HEK293 (cell line): ENCODE measurements around the gene PTPRN2.

Experiments used
- CTCF ChIA-PET: fragments of 350-600 bp; formaldehyde crosslinking; extraction: SDS; loops from one replicate; lab custom pipeline; 2021; ENCODE audit warnings: antibody characterized with exemption; lab: Yijun Ruan, JAX
- POLR2A ChIA-PET: fragments of 300-600 bp; formaldehyde crosslinking; extraction: SDS; loops from one replicate; lab custom pipeline; 2020; ENCODE audit warnings: antibody characterized with exemption, inconsistent platforms; lab: Yijun Ruan, JAX
- H3K27ac ChIP-seq: fragments of 200-500 bp; sonication (Bioruptor generic); 2 replicates; pipeline ENCODE4 v1.5.1; 2014; ENCODE audit warnings: low read depth, low read length, control low read depth, inconsistent platforms; ENCODE audit errors: extremely low read depth
- H3K36me3 ChIP-seq, 2 experiments: fragments of 200-500 bp in 1 of 2; sonication (Bioruptor generic) in 1 of 2; 1 replicate in 1 of 2; 2 replicates in 1 of 2; pipeline ENCODE4 v1.5.1; 2014 to 2017; ENCODE audit warnings: inconsistent platforms in 2 of 2, low read length in 2 of 2; ENCODE audit not compliant: control insufficient read depth in 2 of 2, insufficient read depth in 1 of 2
- H3K4me1 ChIP-seq: fragments of 200-500 bp; sonication (Bioruptor generic); 2 replicates; pipeline ENCODE4 v1.5.1; 2014; ENCODE audit warnings: mild to moderate bottlenecking, low read length, inconsistent platforms; ENCODE audit not compliant: control insufficient read depth, insufficient read depth
- H3K4me3 ChIP-seq: 2 replicates; pipeline ENCODE4 v1.5.1; 2011; ENCODE audit warnings: low read depth, mild to moderate bottlenecking, control low read depth, low read length, moderate library complexity
- H3K9me3 ChIP-seq: fragments of 200-500 bp; sonication (Bioruptor generic); 2 replicates; pipeline ENCODE4 v1.5.1; 2014; ENCODE audit warnings: low read depth, low read length, inconsistent platforms; ENCODE audit not compliant: control insufficient read depth, insufficient read depth
- KLF7 ChIP-seq: fragments of 450-650 bp; formaldehyde crosslinking; IDR thresholded peaks from 2 replicates; pipeline ENCODE4 v1.5.1; 2016; ENCODE audit warnings: missing biosample characterization, missing genetic modification characterization, borderline replicate concordance
- MZF1 ChIP-seq: fragments of 450-650 bp; formaldehyde crosslinking; IDR thresholded peaks from 2 replicates; pipeline ENCODE4 v1.5.1; 2017; ENCODE audit warnings: missing biosample characterization, missing genetic modification characterization, borderline replicate concordance
- REST ChIP-seq: fragments of 450-650 bp; formaldehyde crosslinking; IDR thresholded peaks from 2 replicates; pipeline ENCODE4 v1.5.1; 2016; ENCODE audit warnings: missing biosample characterization, missing genetic modification characterization
- SCRT1 ChIP-seq: fragments of 450-650 bp; formaldehyde crosslinking; IDR thresholded peaks from 2 replicates; pipeline ENCODE4 v1.5.1; 2016; ENCODE audit warnings: missing biosample characterization, missing genetic modification characterization, borderline replicate concordance
- TRIM28 ChIP-seq: IDR thresholded peaks from 2 replicates; pipeline ENCODE4 v1.6.1; 2011; ENCODE audit warnings: low read length, control low read depth, borderline replicate concordance
- YY1 ChIP-seq: fragments of 450-650 bp; formaldehyde crosslinking; IDR thresholded peaks from 2 replicates; pipeline ENCODE4 v1.5.1; 2018; ENCODE audit warnings: missing biosample characterization, missing genetic modification characterization
- ZFHX2 ChIP-seq: fragments of 450-650 bp; formaldehyde crosslinking; conservative IDR thresholded peaks from 2 replicates; pipeline ENCODE4 v1.5.1; 2016; ENCODE audit warnings: missing biosample characterization, missing genetic modification characterization
- ZFP37 ChIP-seq: fragments of 450-650 bp; formaldehyde crosslinking; IDR thresholded peaks from 2 replicates; pipeline ENCODE4 v1.5.1; 2016; ENCODE audit warnings: missing biosample characterization, missing genetic modification characterization
- ZNF175 ChIP-seq: fragments of 450-650 bp; formaldehyde crosslinking; IDR thresholded peaks from 2 replicates; pipeline ENCODE4 v1.5.1; 2016; ENCODE audit warnings: missing biosample characterization, missing genetic modification characterization
- ZNF302 ChIP-seq: fragments of 450-650 bp; formaldehyde crosslinking; IDR thresholded peaks from 2 replicates; pipeline ENCODE4 v1.5.1; 2016; ENCODE audit warnings: missing biosample characterization, missing genetic modification characterization, low read depth
- ZNF341 ChIP-seq: fragments of 450-650 bp; formaldehyde crosslinking; IDR thresholded peaks from 2 replicates; pipeline ENCODE4; 2016; ENCODE audit warnings: low read depth, missing biosample characterization, missing genetic modification characterization
- ZNF354C ChIP-seq: fragments of 450-650 bp; formaldehyde crosslinking; IDR thresholded peaks from 2 replicates; pipeline ENCODE4 v1.5.1; 2016; ENCODE audit warnings: missing biosample characterization, missing genetic modification characterization, low read depth, borderline replicate concordance
- ZNF37A ChIP-seq: fragments of 450-650 bp; IDR thresholded peaks from 2 replicates; pipeline ENCODE4 v1.5.1; 2018; ENCODE audit warnings: missing biosample characterization, missing genetic modification characterization
- ZNF544 ChIP-seq: fragments of 450-650 bp; formaldehyde crosslinking; IDR thresholded peaks from 2 replicates; pipeline ENCODE4 v1.5.0; 2017; ENCODE audit warnings: missing biosample characterization, missing genetic modification characterization
- ZNF548 ChIP-seq: fragments of 450-650 bp; formaldehyde crosslinking; IDR thresholded peaks from 2 replicates; pipeline ENCODE4 v1.5.1; 2016; ENCODE audit warnings: missing biosample characterization, missing genetic modification characterization
- ZNF621 ChIP-seq: fragments of 450-650 bp; formaldehyde crosslinking; IDR thresholded peaks from 2 replicates; pipeline ENCODE4 v1.5.1; 2017; ENCODE audit warnings: missing biosample characterization, missing genetic modification characterization
- ZNF624 ChIP-seq: fragments of 450-650 bp; formaldehyde crosslinking; IDR thresholded peaks from 2 replicates; pipeline ENCODE4 v1.5.1; 2017; ENCODE audit warnings: missing biosample characterization, missing genetic modification characterization
- ZNF837 ChIP-seq: fragments of 450-650 bp; formaldehyde crosslinking; IDR thresholded peaks from 2 replicates; pipeline ENCODE4 v1.5.1; 2016; ENCODE audit warnings: missing biosample characterization, missing genetic modification characterization
- ZSCAN16 ChIP-seq: fragments of 450-650 bp; formaldehyde crosslinking; IDR thresholded peaks from 2 replicates; pipeline ENCODE4 v1.5.1; 2016; ENCODE audit warnings: missing biosample characterization, missing genetic modification characterization
- TF ChIP-seq, protein P1 (sequence below): fragments of 450-650 bp; formaldehyde crosslinking; conservative IDR thresholded peaks from 2 replicates; pipeline ENCODE4 v1.5.1; 2016; ENCODE audit warnings: low read depth, missing biosample characterization, missing genetic modification characterization
- TF ChIP-seq, protein P2 (sequence below): fragments of 450-650 bp; formaldehyde crosslinking; IDR thresholded peaks from 2 replicates; pipeline ENCODE4 v1.5.1; 2016; ENCODE audit warnings: missing biosample characterization, missing genetic modification characterization

The PTPRN2 gene

DNA sequence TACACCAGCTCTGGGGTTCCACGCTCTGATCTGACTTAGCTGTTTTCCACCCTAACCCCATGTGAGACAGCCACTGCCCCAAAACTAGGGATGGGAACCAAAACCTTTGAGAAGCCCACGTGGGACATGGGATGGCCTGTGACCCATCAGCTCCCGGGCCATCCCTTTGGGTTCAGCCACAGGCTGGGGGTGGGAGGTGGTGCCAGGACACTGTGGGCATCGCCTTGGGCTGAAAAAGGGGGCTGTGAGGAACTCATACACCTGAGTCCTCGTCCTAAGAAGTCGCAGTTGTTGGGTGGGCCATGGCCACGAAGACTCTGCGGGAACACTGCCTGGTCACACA is 871.7 kb downstream of the PTPRN2 start:
- TF ChIP-seq ZNF341 (no peak), ZNF37A (tag by site-specific recombination) (no peak), TRIM28 (no peak), ZSCAN16 (tag by site-specific recombination) (no peak), ZNF302 (tag by site-specific recombination) (no peak), ZNF175 (tag by site-specific recombination) (no peak), MZF1 (tag by site-specific recombination) (no peak), ZNF837 (tag by site-specific recombination) (no peak), SCRT1 (tag by site-specific recombination) (no peak)
- no peaks in the 10 kb centered on the region for H3K36me3 ChIP-seq
- no peaks in the 10 kb centered on the region for H3K4me1 ChIP-seq
- CTCF ChIA-PET = no interaction called here
- H3K9me3 ChIP-seq = no peaks in the 10 kb centered on the region
- no peak overlapping the region for H3K27ac ChIP-seq
- no peak overlapping the region for H3K4me3 ChIP-seq
- POLR2A ChIA-PET = no interaction called here

DNA sequence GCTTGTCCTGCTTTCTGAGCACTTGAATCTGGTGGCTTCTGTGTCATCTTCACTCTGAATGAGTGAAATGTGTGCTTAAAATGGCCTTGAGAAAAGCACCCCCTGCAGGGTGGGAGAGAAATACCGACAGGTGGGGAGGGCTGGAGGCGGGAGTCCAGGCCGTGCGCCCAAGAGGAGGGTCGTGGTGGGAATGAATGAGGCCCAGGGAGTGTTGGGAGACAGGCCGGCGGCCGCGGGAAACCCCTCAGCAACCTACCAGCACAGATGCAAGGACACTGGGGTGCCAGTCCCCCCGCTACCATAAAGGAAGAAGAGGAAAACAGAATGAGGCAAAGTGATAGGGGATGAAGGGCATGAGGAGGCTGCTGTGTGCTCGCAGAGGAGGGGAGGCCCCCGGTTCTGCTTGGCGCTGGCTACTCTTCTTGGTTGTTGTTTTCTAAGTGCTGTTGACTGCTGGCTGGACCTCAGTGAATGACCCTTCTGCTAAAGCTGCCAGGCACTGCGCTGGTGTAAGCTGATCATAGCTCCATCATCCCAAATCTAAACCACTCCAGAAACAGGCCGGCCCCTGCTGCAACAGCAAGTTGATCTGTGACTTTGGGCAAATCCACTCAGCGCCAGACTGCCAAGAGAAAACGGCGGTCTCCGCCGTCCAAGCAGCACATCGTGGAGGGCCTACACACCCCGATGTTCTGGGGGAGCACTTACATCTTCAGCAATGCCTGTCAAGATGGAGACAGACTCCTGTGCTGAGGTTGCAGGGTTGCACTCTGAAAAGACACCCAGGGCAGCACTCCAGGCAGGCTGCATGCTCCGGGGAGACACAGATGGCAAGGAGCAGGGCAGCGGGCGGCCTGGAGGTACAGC is 872.3 kb downstream of the PTPRN2 start:
- ChIA-PET CTCF (no interaction called here), POLR2A (no interaction called here)
- no peaks in the 10 kb centered on the region for H3K36me3 ChIP-seq
- no peak overlapping the region for H3K4me3 ChIP-seq
- no peaks in the 10 kb centered on the region for H3K4me1 ChIP-seq
- no peaks in the 10 kb centered on the region for H3K9me3 ChIP-seq
- H3K27ac ChIP-seq = no peak overlapping the region
- TF ChIP-seq, protein P1, sequence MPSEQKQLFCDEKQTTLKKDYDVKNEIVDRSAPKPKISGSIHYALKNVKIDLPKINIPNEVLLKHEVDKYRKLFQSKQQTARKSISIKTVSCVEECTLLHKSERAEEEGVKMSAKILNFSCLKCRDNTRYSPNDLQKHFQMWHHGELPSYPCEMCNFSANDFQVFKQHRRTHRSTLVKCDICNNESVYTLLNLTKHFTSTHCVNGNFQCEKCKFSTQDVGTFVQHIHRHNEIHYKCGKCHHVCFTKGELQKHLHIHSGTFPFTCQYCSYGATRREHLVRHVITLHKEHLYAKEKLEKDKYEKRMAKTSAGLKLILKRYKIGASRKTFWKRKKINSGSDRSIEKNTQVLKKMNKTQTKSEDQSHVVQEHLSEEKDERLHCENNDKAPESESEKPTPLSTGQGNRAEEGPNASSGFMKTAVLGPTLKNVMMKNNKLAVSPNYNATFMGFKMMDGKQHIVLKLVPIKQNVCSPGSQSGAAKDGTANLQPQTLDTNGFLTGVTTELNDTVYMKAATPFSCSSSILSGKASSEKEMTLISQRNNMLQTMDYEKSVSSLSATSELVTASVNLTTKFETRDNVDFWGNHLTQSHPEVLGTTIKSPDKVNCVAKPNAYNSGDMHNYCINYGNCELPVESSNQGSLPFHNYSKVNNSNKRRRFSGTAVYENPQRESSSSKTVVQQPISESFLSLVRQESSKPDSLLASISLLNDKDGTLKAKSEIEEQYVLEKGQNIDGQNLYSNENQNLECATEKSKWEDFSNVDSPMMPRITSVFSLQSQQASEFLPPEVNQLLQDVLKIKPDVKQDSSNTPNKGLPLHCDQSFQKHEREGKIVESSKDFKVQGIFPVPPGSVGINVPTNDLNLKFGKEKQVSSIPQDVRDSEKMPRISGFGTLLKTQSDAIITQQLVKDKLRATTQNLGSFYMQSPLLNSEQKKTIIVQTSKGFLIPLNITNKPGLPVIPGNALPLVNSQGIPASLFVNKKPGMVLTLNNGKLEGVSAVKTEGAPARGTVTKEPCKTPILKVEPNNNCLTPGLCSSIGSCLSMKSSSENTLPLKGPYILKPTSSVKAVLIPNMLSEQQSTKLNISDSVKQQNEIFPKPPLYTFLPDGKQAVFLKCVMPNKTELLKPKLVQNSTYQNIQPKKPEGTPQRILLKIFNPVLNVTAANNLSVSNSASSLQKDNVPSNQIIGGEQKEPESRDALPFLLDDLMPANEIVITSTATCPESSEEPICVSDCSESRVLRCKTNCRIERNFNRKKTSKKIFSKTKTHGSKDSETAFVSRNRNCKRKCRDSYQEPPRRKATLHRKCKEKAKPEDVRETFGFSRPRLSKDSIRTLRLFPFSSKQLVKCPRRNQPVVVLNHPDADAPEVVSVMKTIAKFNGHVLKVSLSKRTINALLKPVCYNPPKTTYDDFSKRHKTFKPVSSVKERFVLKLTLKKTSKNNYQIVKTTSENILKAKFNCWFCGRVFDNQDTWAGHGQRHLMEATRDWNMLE = no peak
- TF ChIP-seq ZNF548 (tag by site-specific recombination) (no peak), ZNF544 (no peak), KLF7 (no peak)
- TF ChIP-seq, protein P2, sequence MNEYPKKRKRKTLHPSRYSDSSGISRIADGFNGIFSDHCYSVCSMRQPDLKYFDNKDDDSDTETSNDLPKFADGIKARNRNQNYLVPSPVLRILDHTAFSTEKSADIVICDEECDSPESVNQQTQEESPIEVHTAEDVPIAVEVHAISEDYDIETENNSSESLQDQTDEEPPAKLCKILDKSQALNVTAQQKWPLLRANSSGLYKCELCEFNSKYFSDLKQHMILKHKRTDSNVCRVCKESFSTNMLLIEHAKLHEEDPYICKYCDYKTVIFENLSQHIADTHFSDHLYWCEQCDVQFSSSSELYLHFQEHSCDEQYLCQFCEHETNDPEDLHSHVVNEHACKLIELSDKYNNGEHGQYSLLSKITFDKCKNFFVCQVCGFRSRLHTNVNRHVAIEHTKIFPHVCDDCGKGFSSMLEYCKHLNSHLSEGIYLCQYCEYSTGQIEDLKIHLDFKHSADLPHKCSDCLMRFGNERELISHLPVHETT (tag by site-specific recombination) = no peak

DNA sequence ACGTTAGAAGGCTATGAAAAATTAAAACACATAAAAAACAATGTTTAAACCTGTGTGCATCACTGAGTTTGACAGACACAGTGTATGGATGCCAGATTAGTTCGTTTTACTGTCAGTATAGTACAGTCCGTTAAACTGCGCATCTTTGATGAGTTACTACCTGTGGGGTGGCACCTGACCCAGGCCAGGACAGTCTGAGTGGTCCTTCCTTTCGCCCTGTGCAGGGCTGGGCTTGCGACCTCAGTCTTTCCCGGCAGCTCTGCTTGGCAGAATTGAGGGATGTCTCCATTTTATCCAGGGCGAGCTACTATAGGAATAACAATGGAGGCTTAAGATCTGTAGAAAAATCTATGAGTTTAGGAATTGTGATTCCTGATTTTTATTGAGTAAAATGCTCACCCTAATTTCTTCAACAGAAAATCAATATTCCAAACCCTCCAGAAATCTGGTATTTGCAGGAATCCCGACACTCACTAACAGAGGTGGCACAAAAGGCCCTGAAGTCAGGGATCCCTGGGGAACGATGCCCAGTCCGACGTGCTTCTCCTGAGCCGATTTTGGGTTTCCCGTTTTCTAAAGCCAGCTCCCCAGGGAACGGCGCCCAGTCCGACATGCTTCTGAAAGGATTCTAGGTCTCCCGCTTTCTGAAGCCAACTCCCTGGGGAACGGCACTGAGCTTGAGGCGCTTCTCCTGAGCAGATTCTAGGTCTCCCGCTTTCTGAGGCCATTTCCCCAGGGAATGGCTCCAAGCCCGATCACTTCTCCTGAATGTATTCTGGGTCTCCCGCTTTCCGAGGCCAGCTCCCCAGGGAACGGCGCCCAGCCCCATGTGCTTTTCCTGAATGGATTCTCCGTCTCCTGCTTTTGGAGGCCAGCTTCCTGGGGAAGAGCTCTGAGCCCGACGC is 873.2 kb downstream of the PTPRN2 start:
- H3K36me3 ChIP-seq = no peaks in the 10 kb centered on the region
- no peak for TF ChIP-seq ZNF621
- TF ChIP-seq REST (tag by site-specific recombination) = no peak
- no peak for TF ChIP-seq ZNF354C (tag by site-specific recombination)
- no peak for TF ChIP-seq YY1 (tag by site-specific recombination)
- TF ChIP-seq ZFHX2 (tag by site-specific recombination) = no peak
- no peak for TF ChIP-seq ZFP37 (tag by site-specific recombination)
- no peak for TF ChIP-seq ZNF624
- H3K9me3 ChIP-seq = no peaks in the 10 kb centered on the region
- no peak overlapping the region for H3K27ac ChIP-seq
- ChIA-PET CTCF (interaction anchor here (0.8 kb wide), 1 partner anchor 16 kb away, joined by 4 read pairs; no protein-coding TSS in a partner anchor), POLR2A (no interaction called here)
- H3K4me3 ChIP-seq = no peak overlapping the region
- H3K4me1 ChIP-seq = no peaks in the 10 kb centered on the region
